Measurements from ENCODE around the gene CDON.

The CDON gene

DNA sequence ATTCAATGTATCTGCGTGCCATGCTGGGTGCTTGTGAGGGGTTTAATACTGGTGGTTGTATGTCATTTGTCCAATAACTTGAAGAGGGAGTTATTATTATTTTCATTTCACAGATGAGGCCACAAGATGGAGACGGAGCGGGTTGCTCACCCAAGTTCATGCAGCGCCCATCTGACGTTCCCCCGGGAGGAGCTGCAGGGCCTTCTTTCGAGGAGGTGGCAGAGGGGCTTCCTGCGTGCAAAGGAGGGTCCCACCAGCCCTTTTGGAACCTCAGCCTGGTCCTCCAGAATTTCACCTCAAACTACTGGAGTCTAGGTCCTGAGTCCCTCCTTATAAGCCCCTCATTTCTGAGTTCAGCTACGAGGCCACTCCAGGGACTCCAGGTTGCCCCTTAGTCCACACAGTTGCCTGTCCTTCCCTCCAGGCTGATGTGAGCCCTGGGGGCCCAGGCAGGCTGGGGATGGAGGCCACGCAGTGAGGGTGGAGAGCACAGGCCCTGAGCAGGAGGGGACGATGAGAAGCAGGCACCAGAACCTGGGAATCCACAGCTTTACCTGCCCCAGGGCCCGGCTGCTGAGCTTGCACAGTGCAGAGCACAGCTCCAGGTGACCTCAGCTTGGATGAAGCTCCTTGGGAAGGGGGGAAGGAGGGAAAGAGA lies 119.8 kb downstream of the CDON start:
- no peak for DNase-seq

GRCh38 chr11:125941619-125942611 lies 120.8 kb downstream of the CDON start:
- peak; percentile 61 for DNase-seq

DNA sequence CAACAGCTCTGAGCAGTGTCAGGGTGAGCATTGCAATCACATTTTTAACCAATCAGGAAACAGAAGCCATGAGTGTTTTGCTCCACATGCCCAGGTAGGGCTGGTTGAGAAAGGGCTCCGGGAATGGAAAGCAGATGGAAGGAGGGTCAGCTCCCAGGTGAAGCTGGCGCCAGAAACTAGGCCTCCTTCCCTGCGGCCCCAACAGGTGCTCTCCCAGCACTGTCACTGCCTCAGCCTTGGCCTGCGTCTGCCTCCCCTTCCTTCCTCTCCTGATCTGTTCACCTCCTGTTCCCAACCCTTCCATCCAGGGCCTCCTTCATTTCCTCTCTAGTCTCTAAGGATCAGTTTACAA lies 121.4 kb downstream of the CDON start:
- DNase-seq, result no peak

GRCh38 chr11:125940145-125940544 lies 122.5 kb downstream of the CDON start:
- DNase-seq, result no peak

- no peak for DNase-seq
Observed at GRCh38 chr11:125939081-125939521, 123.6 kb downstream of the CDON start.

- peak; percentile 7 for DNase-seq
Observed at GRCh38 chr11:125938418-125938817, 124.2 kb downstream of the CDON start.

- DNase-seq, result no peak
Observed at GRCh38 chr11:125935618-125936199, 127.0 kb downstream of the CDON start.

GRCh38 chr11:125935056-125935455 lies 127.6 kb downstream of the CDON start:
- no peak for DNase-seq

- no peak for DNase-seq
Observed at GRCh38 chr11:125934473-125934872, 128.2 kb downstream of the CDON start.

DNA sequence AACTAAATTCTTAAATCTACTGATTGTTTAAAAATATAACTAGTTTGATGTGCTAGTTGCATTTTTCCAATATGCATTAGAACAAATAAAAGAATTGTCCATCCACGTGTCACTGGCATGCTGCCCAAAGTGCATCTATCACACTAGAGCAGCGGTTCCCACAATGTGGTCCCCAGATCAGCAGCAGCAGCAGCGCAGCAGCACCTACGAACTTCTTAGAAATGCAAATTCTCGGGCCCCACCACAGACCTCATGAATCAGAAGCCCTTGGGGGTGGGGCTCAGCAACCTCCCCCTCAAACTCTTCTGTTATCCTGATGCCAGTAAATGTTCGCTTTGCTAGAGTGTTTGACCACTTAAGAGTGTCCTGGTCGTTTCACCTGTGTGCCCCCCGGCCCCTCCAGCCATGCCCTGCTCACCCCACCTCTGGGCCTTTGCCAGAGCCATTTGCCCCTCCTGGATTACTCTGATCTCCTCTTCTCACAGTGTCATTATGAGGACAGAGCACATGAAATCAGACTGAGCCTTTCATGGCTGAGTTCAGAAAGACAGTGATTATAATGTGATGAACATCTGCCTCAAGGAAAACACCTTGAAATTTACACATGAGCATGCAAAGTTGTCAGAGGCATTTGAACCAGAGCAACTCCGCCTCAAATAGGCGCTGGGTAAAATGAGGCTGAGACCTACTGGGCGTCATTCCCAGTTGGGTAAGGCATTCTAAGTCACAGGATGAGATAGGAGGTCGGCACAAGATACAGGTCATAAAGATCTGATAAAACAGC lies 129.4 kb downstream of the CDON start:
- DNase-seq, result peak; percentile 7

GRCh38 chr11:125932301-125932700 lies 130.4 kb downstream of the CDON start:
- no peak for DNase-seq

DNA sequence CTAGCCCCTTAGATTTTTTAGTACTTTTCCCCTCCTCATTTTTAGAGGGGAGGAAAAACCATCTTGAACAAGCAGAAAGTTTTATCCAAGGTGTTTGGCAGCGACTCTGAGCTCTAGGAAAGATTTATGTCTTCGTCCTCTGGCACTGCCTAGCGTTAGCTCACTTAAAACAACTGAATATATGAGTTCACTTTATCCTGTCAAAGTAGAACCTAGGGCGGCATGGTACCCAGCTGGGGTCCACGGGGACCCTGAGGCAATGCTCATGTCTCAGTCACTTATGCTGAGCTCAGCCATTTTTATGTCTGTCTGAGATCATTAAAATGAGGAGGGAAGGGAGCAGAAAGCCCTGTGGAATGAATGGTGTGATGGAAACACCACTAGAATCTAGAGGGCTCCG lies 131.0 kb downstream of the CDON start:
- no peak for DNase-seq

GRCh38 chr11:125931116-125931515 lies 131.6 kb downstream of the CDON start:
- DNase-seq, result no peak

DNA sequence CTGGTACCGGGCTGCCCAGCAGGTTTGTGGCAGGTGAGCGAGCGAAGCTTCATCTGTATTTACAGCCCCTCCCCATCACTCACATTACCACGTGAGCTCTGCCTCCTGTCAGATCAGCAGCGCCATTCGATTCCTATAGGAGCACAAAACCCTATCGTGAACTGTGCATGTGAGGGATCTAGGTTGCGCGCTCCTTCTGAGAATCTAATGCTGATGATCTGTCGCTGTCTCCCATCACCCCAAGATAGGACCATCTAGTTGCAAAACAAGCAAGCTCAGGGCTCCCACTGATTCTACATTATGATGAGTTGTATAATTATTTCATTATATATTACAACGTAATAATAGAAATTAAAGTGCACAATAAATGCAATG lies 132.6 kb downstream of the CDON start:
- no peak for DNase-seq

DNA sequence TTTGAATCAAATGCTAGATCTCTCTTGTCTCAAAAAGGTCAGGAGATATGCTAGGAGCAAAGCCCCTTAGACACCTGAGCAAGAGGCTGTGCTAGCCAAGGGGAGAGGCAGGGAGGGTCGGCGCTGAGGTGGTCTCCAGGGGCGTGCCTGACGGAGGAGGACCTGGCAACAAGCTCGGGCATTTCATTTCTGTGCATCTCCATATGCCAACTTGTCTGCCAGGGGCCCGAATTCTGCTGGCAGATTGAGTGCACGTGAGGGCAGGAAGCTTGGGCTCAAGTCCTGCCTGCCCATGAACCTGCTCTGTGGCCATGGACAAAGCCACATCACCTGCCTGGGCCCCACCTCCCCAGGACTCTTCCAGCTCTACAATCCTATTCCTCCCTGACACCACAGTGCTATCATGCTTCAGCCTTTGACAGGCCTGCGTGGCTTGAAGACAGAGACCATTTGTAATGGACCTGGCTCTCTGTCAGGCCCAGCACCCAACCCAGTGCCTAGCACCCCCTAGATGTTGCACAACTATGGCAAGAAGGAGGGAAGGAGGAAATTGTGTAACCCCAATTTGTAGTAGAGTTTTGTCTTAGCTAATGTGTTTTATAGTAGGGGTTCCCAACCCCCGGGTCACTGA lies 133.1 kb downstream of the CDON start:
- peak; percentile 8 for DNase-seq

GRCh38 chr11:125926682-125927081 lies 136.0 kb downstream of the CDON start:
- DNase-seq, result no peak

DNA sequence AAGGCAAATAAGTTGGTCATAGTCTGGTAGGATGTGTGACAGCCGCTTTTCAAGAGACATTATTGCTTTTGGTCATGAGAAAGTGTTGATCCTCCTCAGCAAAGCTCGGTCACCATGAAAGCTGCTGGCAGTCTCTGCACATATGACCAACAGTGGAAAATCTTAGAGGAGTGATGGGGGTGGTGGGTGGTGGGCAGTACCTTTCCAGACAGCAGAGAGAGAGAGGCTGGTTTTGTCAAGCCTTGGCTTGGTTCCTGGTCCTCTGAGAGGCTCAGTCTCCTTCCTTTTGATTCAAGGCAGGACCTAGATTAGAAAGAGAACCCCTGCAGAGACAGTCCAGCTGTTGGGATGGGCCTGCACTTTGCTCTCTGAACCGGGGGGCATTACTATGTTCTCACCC lies 136.9 kb downstream of the CDON start:
- DNase-seq, result no peak

DNA sequence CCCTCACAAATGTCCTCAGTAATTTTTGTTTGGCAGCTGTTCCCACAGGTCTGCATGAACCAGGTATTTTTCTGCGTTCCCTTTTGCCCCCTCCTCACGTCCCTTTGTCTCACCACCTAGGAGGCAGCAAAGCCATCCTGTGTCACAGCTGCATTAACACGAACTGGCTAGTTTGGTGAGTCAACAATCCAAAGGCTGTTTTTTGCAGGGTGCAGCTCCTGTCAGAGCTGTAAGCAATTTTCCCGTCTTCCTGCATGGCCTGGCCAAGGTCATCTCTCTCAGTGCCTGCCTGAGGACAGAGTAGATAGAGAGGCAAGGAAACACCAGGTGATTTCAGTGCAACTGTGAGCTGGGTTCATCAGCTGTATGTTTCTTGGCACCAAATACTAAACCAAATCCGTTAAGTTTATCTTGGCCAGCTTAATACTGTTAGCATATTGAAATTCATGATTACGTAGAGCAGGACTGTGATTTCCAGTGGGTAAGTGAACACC lies 137.4 kb downstream of the CDON start:
- no peak for DNase-seq

DNA sequence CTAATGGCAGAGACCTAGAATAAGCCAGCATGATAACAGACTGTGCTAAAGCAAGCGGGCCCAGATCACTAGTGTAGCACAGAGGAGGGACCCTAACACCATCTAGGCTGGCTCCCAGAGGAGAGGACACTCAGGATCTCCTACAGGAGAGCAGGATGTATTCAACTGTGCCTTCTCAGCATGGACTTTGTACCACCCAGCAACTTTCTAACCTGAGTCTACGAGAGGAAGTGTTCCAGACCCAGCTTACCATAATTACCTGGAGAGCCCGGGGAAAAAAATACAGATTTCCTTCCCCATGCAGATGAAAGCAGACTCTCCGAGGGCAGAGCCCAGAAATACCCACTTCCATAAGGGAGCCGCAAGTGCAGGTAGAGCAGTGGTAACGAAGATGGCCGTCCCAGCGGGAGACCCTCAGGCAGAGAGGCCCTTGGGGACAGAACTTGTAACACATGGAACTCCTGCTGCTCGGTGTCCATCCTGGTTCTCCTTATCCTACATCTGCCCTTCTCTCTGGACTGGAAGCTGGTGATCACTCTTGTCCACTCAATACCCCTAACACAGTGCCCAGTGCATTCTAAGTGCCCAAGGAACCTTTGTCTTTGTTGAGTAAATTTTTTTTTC lies 138.2 kb downstream of the CDON start:
- no peak for DNase-seq

DNA sequence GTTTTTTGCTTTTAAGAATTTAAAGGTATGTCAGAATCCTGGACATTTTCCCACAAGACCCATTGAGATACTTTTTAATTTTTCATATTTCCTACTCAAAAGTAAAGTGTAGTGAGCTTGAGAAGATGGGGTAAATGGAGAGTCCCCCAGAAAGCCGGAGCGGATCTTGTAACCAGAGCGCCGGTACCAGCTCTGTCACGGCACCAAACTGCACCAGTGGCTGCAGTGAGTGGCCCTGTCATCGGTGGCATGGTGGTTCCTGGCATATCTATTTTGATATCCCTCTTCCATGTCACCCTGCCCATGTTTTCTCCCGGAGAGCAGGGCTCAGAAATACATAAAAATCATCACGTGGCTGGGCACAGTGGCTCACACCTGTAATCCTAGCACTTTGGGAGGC lies 139.0 kb downstream of the CDON start:
- no peak for DNase-seq

- DNase-seq, result peak; percentile 83
Observed at GRCh38 chr11:125923012-125923579, 139.6 kb downstream of the CDON start.

GRCh38 chr11:125922156-125922555 lies 140.5 kb downstream of the CDON start:
- no peak for DNase-seq
